ENCODE measurements around the gene TLR6. TPM values are rescaled to one million over a fixed set of nuclear protein-coding genes. Genes with fewer than 3 reads are reported as not detected.
"Not testable (repeated sequence)": the region's sequence is repeated elsewhere in the genome, so short reads cannot be mapped to it uniquely, and the experiment has no call there.

TLR6 gene
- total RNA-seq, 1 experiment from 2014 or later = 7.7 TPM

DNA sequence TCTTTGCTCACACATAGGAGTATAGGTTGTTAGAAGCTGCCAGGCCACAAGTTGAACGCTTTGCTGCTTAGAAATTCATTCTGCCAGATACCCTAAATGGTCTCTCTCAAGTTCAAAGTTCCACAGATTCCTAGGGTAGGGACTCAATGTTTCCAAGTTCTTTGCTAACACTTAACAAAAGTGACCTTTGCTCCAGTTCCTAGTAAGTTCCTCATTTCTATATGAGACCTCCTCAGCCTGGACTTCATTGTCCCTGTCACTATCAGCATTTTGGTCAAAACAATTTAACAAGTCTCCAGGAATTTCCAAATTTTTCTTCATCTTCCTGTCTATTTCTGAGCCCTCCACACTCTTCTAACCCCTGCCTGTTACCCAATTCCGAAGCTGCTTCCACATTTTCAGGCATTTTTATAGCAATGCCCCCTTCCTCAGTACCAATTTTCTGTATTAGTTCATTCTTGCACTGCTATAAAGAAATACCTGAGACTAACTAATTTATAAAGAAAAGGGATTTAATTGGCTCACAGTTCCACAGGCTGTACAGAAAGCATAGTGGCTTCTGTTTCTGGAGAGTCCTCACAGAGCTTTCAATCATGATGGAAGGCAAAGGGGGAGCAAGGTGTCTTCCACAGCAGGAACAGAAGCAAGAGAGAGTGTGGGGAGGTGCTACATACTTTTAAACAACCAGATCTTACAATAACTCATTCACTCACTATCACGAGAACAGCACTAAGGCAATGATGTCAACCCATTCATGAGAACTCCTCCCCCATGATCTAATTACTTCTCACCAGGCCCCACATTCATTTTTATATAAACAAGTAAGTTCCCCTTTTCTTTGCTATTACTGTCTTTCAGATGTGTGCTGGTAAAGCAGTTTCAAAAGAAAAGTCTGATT lies 40.5 kb downstream of the TLR6 start:
- intact Hi-C loops (cut with micrococcal nuclease) = no loop called here
- Mint-ChIP-seq H3K4me3 (ENCODE audit: unreplicated experiment) (no peak overlapping the region), H3K27me3 (ENCODE audit: insufficient read depth, unreplicated experiment) (no peaks in the 10 kb centered on the region), H3K27ac (ENCODE audit: low read depth, unreplicated experiment) (no peak overlapping the region), H3K36me3 (ENCODE audit: insufficient read depth, unreplicated experiment) (no peaks in the 10 kb centered on the region), H3K9me3 (ENCODE audit: unreplicated experiment) (peaks cover 7% of the 10 kb centered on the region), H3K4me1 (ENCODE audit: insufficient read depth, unreplicated experiment) (peaks cover 7% of the 10 kb centered on the region)
- POLR2A ChIA-PET = no interaction called here
- DNase-seq (ENCODE audit: unreplicated experiment) = no peak
- BruUV-seq (replicated peaks) = no TSS peak
- TF ChIP-seq, protein P1, sequence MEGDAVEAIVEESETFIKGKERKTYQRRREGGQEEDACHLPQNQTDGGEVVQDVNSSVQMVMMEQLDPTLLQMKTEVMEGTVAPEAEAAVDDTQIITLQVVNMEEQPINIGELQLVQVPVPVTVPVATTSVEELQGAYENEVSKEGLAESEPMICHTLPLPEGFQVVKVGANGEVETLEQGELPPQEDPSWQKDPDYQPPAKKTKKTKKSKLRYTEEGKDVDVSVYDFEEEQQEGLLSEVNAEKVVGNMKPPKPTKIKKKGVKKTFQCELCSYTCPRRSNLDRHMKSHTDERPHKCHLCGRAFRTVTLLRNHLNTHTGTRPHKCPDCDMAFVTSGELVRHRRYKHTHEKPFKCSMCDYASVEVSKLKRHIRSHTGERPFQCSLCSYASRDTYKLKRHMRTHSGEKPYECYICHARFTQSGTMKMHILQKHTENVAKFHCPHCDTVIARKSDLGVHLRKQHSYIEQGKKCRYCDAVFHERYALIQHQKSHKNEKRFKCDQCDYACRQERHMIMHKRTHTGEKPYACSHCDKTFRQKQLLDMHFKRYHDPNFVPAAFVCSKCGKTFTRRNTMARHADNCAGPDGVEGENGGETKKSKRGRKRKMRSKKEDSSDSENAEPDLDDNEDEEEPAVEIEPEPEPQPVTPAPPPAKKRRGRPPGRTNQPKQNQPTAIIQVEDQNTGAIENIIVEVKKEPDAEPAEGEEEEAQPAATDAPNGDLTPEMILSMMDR (IDR thresholded peaks at IDR 0.05; ENCODE audit: unreplicated experiment) = no peak
- CTCF ChIA-PET = no interaction called here

DNA sequence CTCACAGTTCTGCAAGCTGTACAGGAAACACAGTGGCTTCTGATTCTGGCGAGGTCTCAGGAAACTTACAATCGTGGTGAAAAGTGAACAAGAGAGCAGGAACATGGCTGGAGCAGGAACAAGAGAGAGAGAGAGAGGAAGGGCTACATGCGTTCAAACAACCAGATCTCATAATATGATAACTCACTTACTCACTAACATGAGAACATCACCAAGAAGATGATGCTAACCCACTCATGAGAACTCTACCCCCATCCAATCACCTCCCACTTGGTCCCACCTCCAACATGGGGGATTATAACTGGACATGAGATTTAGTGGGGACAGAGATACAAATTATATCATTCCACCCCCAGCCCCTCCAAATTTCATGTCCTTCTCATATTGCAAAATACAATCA lies 42.2 kb downstream of the TLR6 start:
- TF ChIP-seq, protein P1 (IDR thresholded peaks at IDR 0.05; ENCODE audit: unreplicated experiment) = no peak
- Mint-ChIP-seq H3K4me1 (ENCODE audit: insufficient read depth, unreplicated experiment) (peaks cover under 1% of the 10 kb centered on the region), H3K27me3 (ENCODE audit: insufficient read depth, unreplicated experiment) (no peaks in the 10 kb centered on the region), H3K4me3 (ENCODE audit: unreplicated experiment) (no peak overlapping the region), H3K27ac (ENCODE audit: low read depth, unreplicated experiment) (no peak overlapping the region), H3K9me3 (ENCODE audit: unreplicated experiment) (peaks cover 7% of the 10 kb centered on the region), H3K36me3 (ENCODE audit: insufficient read depth, unreplicated experiment) (no peaks in the 10 kb centered on the region)
- DNase-seq (ENCODE audit: unreplicated experiment) = no peak
- ChIA-PET CTCF (interaction anchor here (1.5 kb wide), 1 partner anchor 11 kb away, joined by 3 read pairs; no protein-coding TSS in a partner anchor), POLR2A (no interaction called here)
- intact Hi-C loops (cut with micrococcal nuclease) = no loop called here
- BruUV-seq (replicated peaks) = no TSS peak

DNA sequence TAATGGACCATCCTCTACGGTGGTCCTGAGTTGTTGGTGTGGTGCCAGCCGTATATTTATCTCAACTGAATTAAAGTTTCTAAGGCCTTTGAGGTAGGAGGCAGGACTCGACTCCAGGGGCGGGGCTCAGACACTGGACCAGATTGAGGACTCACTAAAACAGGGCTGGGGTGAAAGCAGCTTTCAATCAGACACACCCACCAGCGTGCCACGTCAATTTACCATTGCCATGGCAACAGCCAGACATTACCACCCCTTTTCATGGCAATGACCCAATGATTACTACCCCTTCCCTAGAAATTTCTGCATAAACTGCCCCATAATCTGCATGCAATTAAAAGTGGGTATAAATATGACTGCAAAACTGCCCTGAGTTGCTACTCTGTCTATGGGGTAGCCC lies 45.3 kb downstream of the TLR6 start:
- H3K4me3 Mint-ChIP-seq (ENCODE audit: unreplicated experiment) = no peak overlapping the region
- intact Hi-C loops (cut with micrococcal nuclease) = no loop called here
- CTCF ChIA-PET = interaction anchor here (1.0 kb wide), 1 partner anchor 52 kb away, joined by 4 read pairs; no protein-coding TSS in a partner anchor
- H3K27ac Mint-ChIP-seq (ENCODE audit: low read depth, unreplicated experiment) = no peak overlapping the region
- POLR2A ChIA-PET = no interaction called here
- no peaks in the 10 kb centered on the region for H3K27me3 Mint-ChIP-seq (ENCODE audit: insufficient read depth, unreplicated experiment)
- no peak for DNase-seq (ENCODE audit: unreplicated experiment)
- BruUV-seq (replicated peaks) = no TSS peak
- TF ChIP-seq, protein P1 (IDR thresholded peaks at IDR 0.05; ENCODE audit: unreplicated experiment) = no peak
- no peaks in the 10 kb centered on the region for H3K4me1 Mint-ChIP-seq (ENCODE audit: insufficient read depth, unreplicated experiment)
- no peaks in the 10 kb centered on the region for H3K36me3 Mint-ChIP-seq (ENCODE audit: insufficient read depth, unreplicated experiment)
- H3K9me3 Mint-ChIP-seq (ENCODE audit: unreplicated experiment) = peaks cover 7% of the 10 kb centered on the region

DNA sequence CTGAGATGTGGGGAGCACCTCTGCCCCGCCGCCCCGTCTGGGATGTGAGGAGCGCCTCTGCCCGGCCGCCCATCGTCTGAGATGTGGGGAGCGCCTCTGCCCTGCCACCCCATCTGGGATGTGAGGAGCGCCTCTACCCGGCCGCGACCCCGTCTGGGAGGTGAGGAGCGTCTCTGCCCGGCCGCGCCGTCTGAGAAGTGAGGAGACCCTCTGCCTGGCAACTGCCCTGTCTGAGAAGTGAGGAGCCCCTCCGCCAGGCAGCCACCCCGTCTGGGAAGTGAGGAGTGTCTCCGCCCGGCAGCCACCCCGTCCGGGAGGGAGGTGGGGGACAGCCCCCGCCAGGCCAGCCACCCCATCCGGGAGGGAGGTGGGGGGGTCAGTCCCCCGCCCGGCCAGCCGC lies 49.2 kb downstream of the TLR6 start:
- H3K27ac Mint-ChIP-seq (ENCODE audit: low read depth, unreplicated experiment); H3K9me3 Mint-ChIP-seq (ENCODE audit: unreplicated experiment); intact Hi-C loops (cut with micrococcal nuclease); CTCF ChIA-PET; BruUV-seq (replicated peaks); H3K27me3 Mint-ChIP-seq (ENCODE audit: insufficient read depth, unreplicated experiment); DNase-seq (ENCODE audit: unreplicated experiment); H3K36me3 Mint-ChIP-seq (ENCODE audit: insufficient read depth, unreplicated experiment); H3K4me3 Mint-ChIP-seq (ENCODE audit: unreplicated experiment); POLR2A ChIA-PET: not testable (repeated sequence)
- peaks cover 23% of the 10 kb centered on the region for H3K4me1 Mint-ChIP-seq (ENCODE audit: insufficient read depth, unreplicated experiment)

DNA sequence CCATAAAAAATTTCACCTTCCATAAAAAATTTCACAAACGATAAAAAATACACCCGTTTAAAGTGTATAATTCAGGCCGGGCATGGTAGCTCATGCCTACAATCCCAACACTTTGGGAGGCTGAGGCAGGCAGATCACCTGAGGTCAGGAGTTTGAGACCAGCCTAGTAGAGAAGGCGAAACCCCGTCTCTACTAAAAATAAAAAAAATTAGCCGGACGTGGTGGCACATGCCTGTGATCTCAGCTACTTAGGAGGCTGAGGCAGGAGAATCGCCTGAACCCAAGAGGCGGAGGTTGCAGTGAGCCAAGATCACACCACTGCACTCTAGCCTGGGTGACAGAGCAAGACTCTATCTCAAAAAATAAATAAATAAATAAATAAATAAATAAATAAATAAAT lies 50.4 kb downstream of the TLR6 start:
- H3K9me3 Mint-ChIP-seq (ENCODE audit: unreplicated experiment); H3K27me3 Mint-ChIP-seq (ENCODE audit: insufficient read depth, unreplicated experiment); intact Hi-C loops (cut with micrococcal nuclease); BruUV-seq (replicated peaks); H3K36me3 Mint-ChIP-seq (ENCODE audit: insufficient read depth, unreplicated experiment); DNase-seq (ENCODE audit: unreplicated experiment); H3K4me3 Mint-ChIP-seq (ENCODE audit: unreplicated experiment): not testable (repeated sequence)
- Mint-ChIP-seq H3K27ac (ENCODE audit: low read depth, unreplicated experiment) (peak overlapping the region; percentile 97), H3K4me1 (ENCODE audit: insufficient read depth, unreplicated experiment) (peaks cover 25% of the 10 kb centered on the region)
- ChIA-PET CTCF (interaction anchor here (0.7 to 7.5 kb wide), 5 partner anchors 23 to 1124 kb away, joined by 3 to 91 read pairs (median 10); partner anchors contain the start of gene TLR10), POLR2A (interaction anchor here (1.4 to 4.2 kb wide), 3 partner anchors 28 to 240 kb away, joined by 4 to 35 read pairs (median 7); partner anchors contain the start of gene TLR6)

Data from MCF 10A (cell line).